ENCODE results near the gene FSHB.

DNA sequence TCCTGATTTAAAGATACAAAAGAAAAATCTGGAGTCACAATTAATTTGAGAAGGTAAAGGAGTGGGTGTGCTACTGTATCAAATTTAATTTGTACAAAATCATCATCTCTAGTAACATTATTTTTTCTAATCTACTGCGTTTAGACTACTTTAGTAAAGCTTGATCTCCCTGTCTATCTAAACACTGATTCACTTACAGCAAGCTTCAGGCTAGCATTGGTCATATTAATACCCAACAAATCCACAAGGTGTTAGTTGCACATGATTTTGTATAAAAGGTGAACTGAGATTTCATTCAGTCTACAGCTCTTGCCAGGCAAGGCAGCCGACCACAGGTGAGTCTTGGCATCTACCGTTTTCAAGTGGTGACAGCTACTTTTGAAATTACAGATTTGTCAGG lies at the start of gene FSHB:
- TF ChIP-seq, protein P1, sequence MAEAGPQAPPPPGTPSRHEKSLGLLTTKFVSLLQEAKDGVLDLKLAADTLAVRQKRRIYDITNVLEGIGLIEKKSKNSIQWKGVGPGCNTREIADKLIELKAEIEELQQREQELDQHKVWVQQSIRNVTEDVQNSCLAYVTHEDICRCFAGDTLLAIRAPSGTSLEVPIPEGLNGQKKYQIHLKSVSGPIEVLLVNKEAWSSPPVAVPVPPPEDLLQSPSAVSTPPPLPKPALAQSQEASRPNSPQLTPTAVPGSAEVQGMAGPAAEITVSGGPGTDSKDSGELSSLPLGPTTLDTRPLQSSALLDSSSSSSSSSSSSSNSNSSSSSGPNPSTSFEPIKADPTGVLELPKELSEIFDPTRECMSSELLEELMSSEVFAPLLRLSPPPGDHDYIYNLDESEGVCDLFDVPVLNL (CRISPR knock-in tag; IDR thresholded peaks at IDR 0.05; ENCODE audit: borderline replicate concordance, low read depth) = no peak
- TF ChIP-seq, protein P2, sequence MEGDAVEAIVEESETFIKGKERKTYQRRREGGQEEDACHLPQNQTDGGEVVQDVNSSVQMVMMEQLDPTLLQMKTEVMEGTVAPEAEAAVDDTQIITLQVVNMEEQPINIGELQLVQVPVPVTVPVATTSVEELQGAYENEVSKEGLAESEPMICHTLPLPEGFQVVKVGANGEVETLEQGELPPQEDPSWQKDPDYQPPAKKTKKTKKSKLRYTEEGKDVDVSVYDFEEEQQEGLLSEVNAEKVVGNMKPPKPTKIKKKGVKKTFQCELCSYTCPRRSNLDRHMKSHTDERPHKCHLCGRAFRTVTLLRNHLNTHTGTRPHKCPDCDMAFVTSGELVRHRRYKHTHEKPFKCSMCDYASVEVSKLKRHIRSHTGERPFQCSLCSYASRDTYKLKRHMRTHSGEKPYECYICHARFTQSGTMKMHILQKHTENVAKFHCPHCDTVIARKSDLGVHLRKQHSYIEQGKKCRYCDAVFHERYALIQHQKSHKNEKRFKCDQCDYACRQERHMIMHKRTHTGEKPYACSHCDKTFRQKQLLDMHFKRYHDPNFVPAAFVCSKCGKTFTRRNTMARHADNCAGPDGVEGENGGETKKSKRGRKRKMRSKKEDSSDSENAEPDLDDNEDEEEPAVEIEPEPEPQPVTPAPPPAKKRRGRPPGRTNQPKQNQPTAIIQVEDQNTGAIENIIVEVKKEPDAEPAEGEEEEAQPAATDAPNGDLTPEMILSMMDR (IDR thresholded peaks at IDR 0.05) = no peak
- TF ChIP-seq NFATC4 (CRISPR knock-in tag; IDR thresholded peaks at IDR 0.05) (no peak), MYBL2 (CRISPR knock-in tag; IDR thresholded peaks at IDR 0.05) (no peak), JUN (CRISPR knock-in tag; IDR thresholded peaks at IDR 0.05) (no peak), CBFB (CRISPR knock-in tag; IDR thresholded peaks at IDR 0.05; ENCODE audit: low read depth) (no peak), CREM (CRISPR knock-in tag; IDR thresholded peaks at IDR 0.05) (no peak), FOXJ3 (CRISPR knock-in tag; IDR thresholded peaks at IDR 0.05; ENCODE audit: borderline replicate concordance) (no peak), SP1 (CRISPR knock-in tag; conservative IDR thresholded peaks at IDR 0.05) (no peak)
- TF ChIP-seq, protein P3, sequence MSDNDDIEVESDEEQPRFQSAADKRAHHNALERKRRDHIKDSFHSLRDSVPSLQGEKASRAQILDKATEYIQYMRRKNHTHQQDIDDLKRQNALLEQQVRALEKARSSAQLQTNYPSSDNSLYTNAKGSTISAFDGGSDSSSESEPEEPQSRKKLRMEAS (CRISPR knock-in tag; IDR thresholded peaks at IDR 0.05) = no peak
- TF ChIP-seq, protein P4, sequence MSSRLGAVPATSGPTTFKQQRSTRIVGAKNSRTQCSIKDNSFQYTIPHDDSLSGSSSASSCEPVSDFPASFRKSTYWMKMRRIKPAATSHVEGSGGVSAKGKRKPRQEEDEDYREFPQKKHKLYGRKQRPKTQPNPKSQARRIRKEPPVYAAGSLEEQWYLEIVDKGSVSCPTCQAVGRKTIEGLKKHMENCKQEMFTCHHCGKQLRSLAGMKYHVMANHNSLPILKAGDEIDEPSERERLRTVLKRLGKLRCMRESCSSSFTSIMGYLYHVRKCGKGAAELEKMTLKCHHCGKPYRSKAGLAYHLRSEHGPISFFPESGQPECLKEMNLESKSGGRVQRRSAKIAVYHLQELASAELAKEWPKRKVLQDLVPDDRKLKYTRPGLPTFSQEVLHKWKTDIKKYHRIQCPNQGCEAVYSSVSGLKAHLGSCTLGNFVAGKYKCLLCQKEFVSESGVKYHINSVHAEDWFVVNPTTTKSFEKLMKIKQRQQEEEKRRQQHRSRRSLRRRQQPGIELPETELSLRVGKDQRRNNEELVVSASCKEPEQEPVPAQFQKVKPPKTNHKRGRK (CRISPR knock-in tag; IDR thresholded peaks at IDR 0.05; ENCODE audit: borderline replicate concordance) = no peak
- TF ChIP-seq, protein P5, sequence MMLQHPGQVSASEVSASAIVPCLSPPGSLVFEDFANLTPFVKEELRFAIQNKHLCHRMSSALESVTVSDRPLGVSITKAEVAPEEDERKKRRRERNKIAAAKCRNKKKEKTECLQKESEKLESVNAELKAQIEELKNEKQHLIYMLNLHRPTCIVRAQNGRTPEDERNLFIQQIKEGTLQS (CRISPR knock-in tag; conservative IDR thresholded peaks at IDR 0.05) = no peak
